SK-N-SH (cell line): Measurements from ENCODE around the gene IFT25. TPM values are rescaled to one million over a fixed set of nuclear protein-coding genes. Genes with fewer than 3 reads are reported as not detected.
A peak's percentile ranks its signal among the peaks of the same experiment; 100 is the strongest.

ENCODE experiments used
- CTCF ChIA-PET: fragments of 300-600, 350-600 bp; formaldehyde crosslinking; extraction: SDS; loops from one replicate; lab custom pipeline; 2021; lab: Yijun Ruan, JAX
- POLR2A ChIA-PET: fragments of 350-600 bp; sonication (Branson Sonifier 250); formaldehyde crosslinking; extraction: SDS; loops from one replicate; lab custom pipeline; 2020; ENCODE audit warnings: antibody characterized with exemption, inconsistent platforms; lab: Yijun Ruan, JAX
- DNase-seq: peaks from one replicate; pipeline ENCODE4 v3.0.0; 2012
- H2AFZ ChIP-seq: fragments of 200-600 bp; sonication (generic); 2 replicates; pipeline ENCODE4 v1.8.1; 2016; ENCODE audit warnings: antibody characterized with exemption, mild to moderate bottlenecking, low read depth
- H3F3A ChIP-seq: fragments of 200-600 bp; sonication (generic); replicated peaks from 2 replicates; pipeline ENCODE3; 2016; ENCODE audit warnings: antibody characterized with exemption, mild to moderate bottlenecking; ENCODE audit not compliant: insufficient read depth
- H3K27ac ChIP-seq, 2 experiments: fragments of 200-500 bp in 1 of 2; fragments of 200-600 bp in 1 of 2; sonication (Bioruptor generic) in 1 of 2; sonication (generic), shearing (Covaris generic) in 1 of 2; 2 replicates each; pipeline versions ENCODE4 v1.5.1 to v1.6.1; 2014 to 2016; ENCODE audit warnings: low read depth in 2 of 2, inconsistent platforms in 1 of 2, low read length in 1 of 2, mild to moderate bottlenecking in 1 of 2, mixed read lengths in 1 of 2
- H3K27me3 ChIP-seq: fragments of 200-600 bp; sonication (generic), shearing (Covaris generic); 2 replicates; pipeline ENCODE4 v1.6.1; 2016; ENCODE audit warnings: mixed run types; ENCODE audit not compliant: insufficient read depth
- H3K36me3 ChIP-seq, 2 experiments: fragments of 200-500 bp in 1 of 2; fragments of 200-600 bp in 1 of 2; sonication (Bioruptor generic) in 1 of 2; sonication (generic) in 1 of 2; replicated peaks in 1 of 2; 2 replicates each; pipeline versions ENCODE3 to v1.5.1; 2014 to 2016; ENCODE audit warnings: low read length in 1 of 2, mild to moderate bottlenecking in 1 of 2; ENCODE audit not compliant: insufficient read depth in 2 of 2, control insufficient read depth in 1 of 2
- H3K4me1 ChIP-seq, 2 experiments: fragments of 200-500 bp in 1 of 2; fragments of 200-600 bp in 1 of 2; sonication (Bioruptor generic) in 1 of 2; sonication (generic), shearing (Covaris generic) in 1 of 2; 2 replicates each; pipeline versions ENCODE4 v1.5.1 to v1.6.1; 2014 to 2016; ENCODE audit warnings: low read depth in 1 of 2, low read length in 1 of 2, mixed run types in 1 of 2; ENCODE audit not compliant: insufficient read depth in 2 of 2, control insufficient read depth in 1 of 2
- H3K4me2 ChIP-seq: fragments of 200-600 bp; sonication (generic), shearing (Covaris generic); 2 replicates; pipeline ENCODE4 v1.6.1; 2017; ENCODE audit warnings: mixed run types
- H3K4me3 ChIP-seq, 2 experiments: fragments of 200-500 bp in 1 of 2; fragments of 200-600 bp in 1 of 2; sonication (Bioruptor generic) in 1 of 2; sonication (generic), shearing (Covaris generic) in 1 of 2; 2 replicates each; pipeline versions ENCODE4 v1.5.1 to v1.8.1; 2014 to 2016; ENCODE audit warnings: low read depth in 2 of 2, inconsistent platforms in 1 of 2, low read length in 1 of 2, mild to moderate bottlenecking in 1 of 2, mixed read lengths in 1 of 2, moderate library complexity in 1 of 2
- H3K79me2 ChIP-seq: fragments of 200-600 bp; sonication (generic); 2 replicates; pipeline ENCODE4 v1.8.1; 2017; ENCODE audit warnings: mild to moderate bottlenecking; ENCODE audit not compliant: insufficient read depth
- H3K9ac ChIP-seq: fragments of 200-600 bp; sonication (generic); 2 replicates; pipeline ENCODE4 v1.6.1; 2017; ENCODE audit warnings: mixed run types
- H3K9me2 ChIP-seq: fragments of 200-600 bp; sonication (generic); 2 replicates; pipeline ENCODE4 v1.6.1; 2017; ENCODE audit warnings: mixed run types
- H3K9me3 ChIP-seq: fragments of 200-600 bp; sonication (generic); 2 replicates; pipeline ENCODE4 v1.6.1; 2017; ENCODE audit warnings: mixed run types, mild to moderate bottlenecking, moderate library complexity
- H4K20me1 ChIP-seq: fragments of 200-600 bp; sonication (generic); 2 replicates; pipeline ENCODE4 v1.6.1; 2017; ENCODE audit warnings: mild to moderate bottlenecking, mixed run types; ENCODE audit not compliant: insufficient read depth
- CHD2 ChIP-seq: fragments of 150-350 bp; IDR thresholded peaks from 2 replicates; pipeline ENCODE4 v1.6.1; 2018; ENCODE audit warnings: low read length; ENCODE audit not compliant: partially characterized antibody
- EP300 ChIP-seq, 2 experiments: IDR thresholded peaks; 2 replicates each; pipeline versions ENCODE4 v1.4.0 to v1.6.1; 2012; ENCODE audit warnings: borderline replicate concordance in 1 of 2, low read depth in 1 of 2, low read length in 1 of 2
- EZH2phosphoT487 ChIP-seq: fragments of 200-600 bp; sonication (generic); IDR thresholded peaks from 2 replicates; pipeline ENCODE4 v1.6.1; 2017; ENCODE audit warnings: low read depth, mixed run types, mild to moderate bottlenecking, antibody characterized with exemption, moderate library complexity, borderline replicate concordance
- FOSL2 ChIP-seq: IDR thresholded peaks from 2 replicates; pipeline ENCODE4 v1.4.0; 2012; ENCODE audit warnings: low read depth, mild to moderate bottlenecking, moderate library complexity, borderline replicate concordance
- GABPA ChIP-seq: IDR thresholded peaks from 2 replicates; pipeline ENCODE4 v1.4.0; 2012; ENCODE audit warnings: low read depth, mild to moderate bottlenecking
- GATA2 ChIP-seq: sonication (generic); formaldehyde crosslinking; IDR thresholded peaks from 2 replicates; pipeline ENCODE4 v1.5.0; 2020; ENCODE audit warnings: mild to moderate bottlenecking, missing genetic modification reagents
- JUND ChIP-seq: IDR thresholded peaks from 2 replicates; pipeline ENCODE4 v1.4.0; 2012
- NFIC ChIP-seq: IDR thresholded peaks from 2 replicates; pipeline ENCODE4 v1.4.0; 2012; ENCODE audit warnings: borderline replicate concordance
- NRF1 ChIP-seq: IDR thresholded peaks from 2 replicates; pipeline ENCODE4 v1.6.1; 2012; ENCODE audit warnings: low read depth, mild to moderate bottlenecking, low read length
- RAD21 ChIP-seq: IDR thresholded peaks from 2 replicates; pipeline ENCODE4 v1.6.1; 2012; ENCODE audit warnings: mild to moderate bottlenecking, low read length
- RCOR1 ChIP-seq: fragments of 150-350 bp; IDR thresholded peaks from 2 replicates; pipeline ENCODE4 v1.6.1; 2017; ENCODE audit warnings: antibody characterized with exemption, low read length
- SIN3A ChIP-seq: IDR thresholded peaks from 2 replicates; pipeline ENCODE4 v1.6.1; 2012; ENCODE audit warnings: low read depth, mild to moderate bottlenecking, low read length, moderate library complexity, borderline replicate concordance
- TAF1 ChIP-seq: IDR thresholded peaks from 2 replicates; pipeline ENCODE4 v1.6.1; 2012; ENCODE audit warnings: low read depth, mild to moderate bottlenecking, low read length, moderate library complexity, borderline replicate concordance
- TCF12 ChIP-seq: IDR thresholded peaks from 2 replicates; pipeline ENCODE4 v1.4.0; 2012
- WGBS: methylation state at CpG from one replicate; pipeline ENCODE4 v1.1.6; 2017; ENCODE audit warnings: low lambda C conversion rate; 5-methylcytosine and 5-hydroxymethylcytosine counted together
- polyA plus RNA-seq, 3 experiments: library from polyadenylated mRNA; depleted of rRNA; stranded (reverse); fragments of >200 nt; gene quantifications; 2 replicates each; pipeline ENCODE4 v1.2.3, GENCODE V29; 2012
- TF ChIP-seq, protein P1 (sequence below): fragments of 150-350 bp; IDR thresholded peaks from 2 replicates; pipeline ENCODE4 v1.6.1; 2017; ENCODE audit warnings: antibody characterized with exemption, low read length, low read depth, borderline replicate concordance
- TF ChIP-seq, protein P2 (sequence below): fragments of 150-350 bp; IDR thresholded peaks from 2 replicates; pipeline ENCODE4 v1.6.1; 2016; ENCODE audit warnings: mild to moderate bottlenecking, low read depth, low read length
- TF ChIP-seq, protein P3 (sequence below): IDR thresholded peaks from 2 replicates; pipeline ENCODE4 v1.4.0; 2012; ENCODE audit warnings: low read depth, borderline replicate concordance
- TF ChIP-seq, protein P4 (sequence below): fragments of 200-600 bp; sonication (generic); IDR thresholded peaks from 2 replicates; pipeline ENCODE4 v1.6.1; 2017; ENCODE audit warnings: antibody characterized with exemption, mild to moderate bottlenecking, moderate library complexity

The IFT25 gene
- polyA plus RNA-seq, 1 of the 3 experiments (the other 2 are of a cell fraction) = 25.7 TPM

DNA sequence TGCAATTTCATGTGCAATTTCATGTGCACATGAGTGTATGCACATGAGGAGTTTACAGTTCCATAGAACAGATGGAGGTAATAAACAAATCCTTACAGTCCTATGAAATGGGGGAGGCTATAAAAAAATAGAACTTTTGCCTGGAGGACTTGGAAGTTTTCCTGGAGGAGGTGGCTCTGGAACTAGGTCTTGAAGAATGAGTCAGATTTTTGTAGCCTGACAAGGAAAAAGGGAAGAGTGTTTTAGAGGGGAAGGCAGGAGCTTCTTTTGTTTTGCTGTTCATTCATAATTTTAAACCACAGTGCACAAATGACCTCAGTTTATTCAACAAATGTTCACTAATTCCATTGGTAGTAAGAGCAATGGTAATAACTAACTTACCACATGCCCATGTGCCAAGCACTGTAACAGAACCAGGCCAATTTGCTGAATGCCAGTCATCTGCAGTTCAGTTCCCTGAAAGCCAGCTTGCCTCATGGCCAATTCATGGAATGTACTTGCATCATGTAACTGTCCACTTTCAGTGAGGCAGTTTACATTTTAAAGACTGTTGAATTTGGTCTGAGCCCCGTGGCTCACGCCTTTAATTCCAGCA is 48.8 kb downstream of the IFT25 start:
- Histone ChIP-seq H3K27me3 (no peaks in the 10 kb centered on the region), H2AFZ (no peak overlapping the region; the same call in 1 of the 2 replicates), H3K9me3 (no peaks in the 10 kb centered on the region), H3F3A (peaks cover 4% of the 10 kb centered on the region), H3K79me2 (no peaks in the 10 kb centered on the region), H3K9me2 (no peaks in the 10 kb centered on the region), H4K20me1 (no peaks in the 10 kb centered on the region), H3K27ac (peak overlapping the region in 1 of 2 experiments; percentile 34; a peak in 2 of 4 replicates), H3K4me1 (no peaks in the 10 kb centered on the region; a peak in 1 of 4 replicates), H3K36me3 (no peaks in the 10 kb centered on the region), H3K9ac (no peak overlapping the region), H3K4me2 (no peak overlapping the region), H3K4me3 (no peak overlapping the region)
- 78% methylated on average over 2 of the region's 2 CpGs for WGBS
- no peak for TF ChIP-seq TAF1
- TF ChIP-seq, protein P1, sequence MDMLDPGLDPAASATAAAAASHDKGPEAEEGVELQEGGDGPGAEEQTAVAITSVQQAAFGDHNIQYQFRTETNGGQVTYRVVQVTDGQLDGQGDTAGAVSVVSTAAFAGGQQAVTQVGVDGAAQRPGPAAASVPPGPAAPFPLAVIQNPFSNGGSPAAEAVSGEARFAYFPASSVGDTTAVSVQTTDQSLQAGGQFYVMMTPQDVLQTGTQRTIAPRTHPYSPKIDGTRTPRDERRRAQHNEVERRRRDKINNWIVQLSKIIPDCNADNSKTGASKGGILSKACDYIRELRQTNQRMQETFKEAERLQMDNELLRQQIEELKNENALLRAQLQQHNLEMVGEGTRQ = no peak
- no peak for TF ChIP-seq GATA2 (CRISPR knock-in tag)
- TF ChIP-seq JUND = peak; percentile 34; the same call in 1 of the 2 replicates
- TF ChIP-seq, protein P2, sequence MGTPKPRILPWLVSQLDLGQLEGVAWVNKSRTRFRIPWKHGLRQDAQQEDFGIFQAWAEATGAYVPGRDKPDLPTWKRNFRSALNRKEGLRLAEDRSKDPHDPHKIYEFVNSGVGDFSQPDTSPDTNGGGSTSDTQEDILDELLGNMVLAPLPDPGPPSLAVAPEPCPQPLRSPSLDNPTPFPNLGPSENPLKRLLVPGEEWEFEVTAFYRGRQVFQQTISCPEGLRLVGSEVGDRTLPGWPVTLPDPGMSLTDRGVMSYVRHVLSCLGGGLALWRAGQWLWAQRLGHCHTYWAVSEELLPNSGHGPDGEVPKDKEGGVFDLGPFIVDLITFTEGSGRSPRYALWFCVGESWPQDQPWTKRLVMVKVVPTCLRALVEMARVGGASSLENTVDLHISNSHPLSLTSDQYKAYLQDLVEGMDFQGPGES = no peak
- no peak for TF ChIP-seq RCOR1
- TF ChIP-seq FOSL2 = peak; percentile 41; the same call in 1 of the 2 replicates
- TF ChIP-seq GABPA = no peak
- TF ChIP-seq NFIC = no peak
- TF ChIP-seq EZH2phosphoT487 = no peak
- TF ChIP-seq, protein P3, sequence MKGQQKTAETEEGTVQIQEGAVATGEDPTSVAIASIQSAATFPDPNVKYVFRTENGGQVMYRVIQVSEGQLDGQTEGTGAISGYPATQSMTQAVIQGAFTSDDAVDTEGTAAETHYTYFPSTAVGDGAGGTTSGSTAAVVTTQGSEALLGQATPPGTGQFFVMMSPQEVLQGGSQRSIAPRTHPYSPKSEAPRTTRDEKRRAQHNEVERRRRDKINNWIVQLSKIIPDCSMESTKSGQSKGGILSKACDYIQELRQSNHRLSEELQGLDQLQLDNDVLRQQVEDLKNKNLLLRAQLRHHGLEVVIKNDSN = no peak
- TF ChIP-seq TCF12 = peak; percentile 8; the same call in 1 of the 2 replicates
- POLR2A ChIA-PET = no interaction called here
- DNase-seq = no peak
- CTCF ChIA-PET = interaction anchor here (1.0 to 1.2 kb wide), 2 partner anchors 18 to 36 kb away, joined by 4 to 6 read pairs; no protein-coding TSS in a partner anchor

DNA sequence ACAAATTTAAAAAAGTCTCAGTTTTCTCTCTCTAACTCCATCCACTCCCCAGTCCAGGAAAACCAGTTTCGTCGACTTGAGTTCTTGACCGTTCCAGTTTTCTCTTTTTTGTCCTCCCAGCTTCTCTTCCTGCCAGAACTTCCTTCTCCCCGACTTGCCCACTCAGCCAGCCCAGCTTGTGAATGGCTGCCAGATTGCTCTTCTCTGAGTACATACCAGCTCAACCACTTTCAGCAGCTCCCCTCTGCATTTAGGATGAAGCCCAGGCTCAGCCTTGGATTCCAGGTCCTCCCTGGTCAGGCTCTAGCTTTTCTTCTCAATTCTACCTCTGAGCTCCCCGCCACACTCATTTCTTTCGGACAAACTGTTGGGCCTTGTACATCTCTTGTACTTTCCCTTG is 50.1 kb downstream of the IFT25 start:
- Histone ChIP-seq H3K27ac (no peak overlapping the region), H3K36me3 (no peaks in the 10 kb centered on the region), H2AFZ (no peak overlapping the region), H4K20me1 (no peaks in the 10 kb centered on the region), H3K4me3 (no peak overlapping the region), H3K4me2 (no peak overlapping the region), H3K4me1 (peaks cover 0 to 1% of the 10 kb centered on the region in 2 experiments; a peak in 1 of 4 replicates), H3K27me3 (no peaks in the 10 kb centered on the region), H3K9me3 (no peaks in the 10 kb centered on the region), H3K9me2 (no peaks in the 10 kb centered on the region), H3F3A (peaks cover 4% of the 10 kb centered on the region), H3K9ac (no peak overlapping the region), H3K79me2 (no peaks in the 10 kb centered on the region)
- CTCF ChIA-PET = interaction anchor here (1.0 to 7.4 kb wide), 3 partner anchors 8 to 50 kb away, joined by 3 to 38 read pairs (median 3); partner anchors contain the start of gene IFT25
- WGBS = 88% methylated on average over 6 of the region's 6 CpGs
- no peak for DNase-seq
- POLR2A ChIA-PET = no interaction called here
- TF ChIP-seq EZH2phosphoT487 (no peak), CHD2 (no peak), SIN3A (no peak), FOSL2 (no peak), NRF1 (no peak), RAD21 (no peak), EP300 (IDR thresholded peaks at IDR 0.05; ENCODE audit: borderline replicate concordance in 1 of 2, low read depth in 1 of 2, low read length in 1 of 2) (no peak)
- TF ChIP-seq, protein P2 = no peak
- TF ChIP-seq, protein P4, sequence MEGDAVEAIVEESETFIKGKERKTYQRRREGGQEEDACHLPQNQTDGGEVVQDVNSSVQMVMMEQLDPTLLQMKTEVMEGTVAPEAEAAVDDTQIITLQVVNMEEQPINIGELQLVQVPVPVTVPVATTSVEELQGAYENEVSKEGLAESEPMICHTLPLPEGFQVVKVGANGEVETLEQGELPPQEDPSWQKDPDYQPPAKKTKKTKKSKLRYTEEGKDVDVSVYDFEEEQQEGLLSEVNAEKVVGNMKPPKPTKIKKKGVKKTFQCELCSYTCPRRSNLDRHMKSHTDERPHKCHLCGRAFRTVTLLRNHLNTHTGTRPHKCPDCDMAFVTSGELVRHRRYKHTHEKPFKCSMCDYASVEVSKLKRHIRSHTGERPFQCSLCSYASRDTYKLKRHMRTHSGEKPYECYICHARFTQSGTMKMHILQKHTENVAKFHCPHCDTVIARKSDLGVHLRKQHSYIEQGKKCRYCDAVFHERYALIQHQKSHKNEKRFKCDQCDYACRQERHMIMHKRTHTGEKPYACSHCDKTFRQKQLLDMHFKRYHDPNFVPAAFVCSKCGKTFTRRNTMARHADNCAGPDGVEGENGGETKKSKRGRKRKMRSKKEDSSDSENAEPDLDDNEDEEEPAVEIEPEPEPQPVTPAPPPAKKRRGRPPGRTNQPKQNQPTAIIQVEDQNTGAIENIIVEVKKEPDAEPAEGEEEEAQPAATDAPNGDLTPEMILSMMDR = no peak
- TF ChIP-seq, protein P1 = no peak
